Mucosa of descending colon (tissue), 3 donors: ENCODE results near the gene CLDN7. TPM values are rescaled to one million over a fixed set of nuclear protein-coding genes. Genes with fewer than 3 reads are reported as not detected.

Experiments
- ATAC-seq: fragments of 200-7000 bp; cut with Tn5 transposase; one replicate; pipeline ENCODE4 v1.9.1; 2020; ENCODE audit warnings: mild to moderate bottlenecking, moderate library complexity
- DNase-seq, 3 donors: peaks; one replicate each; pipeline ENCODE4 v3.0.0-alpha.2; 2020
- H3K36me3 ChIP-seq: fragments of 200-600 bp; one replicate; pipeline ENCODE4 v1.8.0; 2021; ENCODE audit warnings: low read depth, mild to moderate bottlenecking
- H3K4me1 ChIP-seq: fragments of 200-600 bp; one replicate; pipeline ENCODE4 v1.8.0; 2021; ENCODE audit warnings: low read depth, mild to moderate bottlenecking
- H3K4me3 ChIP-seq: fragments of 200-600 bp; one replicate; pipeline ENCODE4 v1.8.0; 2021; ENCODE audit warnings: mild to moderate bottlenecking
- H3K9me3 ChIP-seq: fragments of 200-600 bp; one replicate; pipeline ENCODE4 v1.8.0; 2021; ENCODE audit warnings: mild to moderate bottlenecking
- intact Hi-C, 2 donors: fragments of 100-400 bp; cut with DNase I in 1 of 2; cut with micrococcal nuclease in 1 of 2; formaldehyde crosslinking; loops; one replicate each; pipeline versions ENCODE4 v1.11.0 to v1.11.1; 2022; cut with DNase I, micrococcal nuclease
- total RNA-seq, 3 donors: library from RNA; stranded (reverse); fragmentation: NEBNext Ultra II Directional in 2 of 3; extraction: Animal tissue kit (Norgen Biotek cat#: 25700) in 2 of 3; gene quantifications; one replicate each; pipeline versions ENCODE4 v1.2.1 to v1.2.4, GENCODE V29; 2021 to 2023
- TF ChIP-seq, protein P1 (sequence below): fragments of 200-600 bp; IDR thresholded peaks from one replicate; pipeline ENCODE4 v1.8.0; 2022; ENCODE audit warnings: antibody characterized with exemption, mild to moderate bottlenecking
- donor health status: DM: no; HTN: no; CAD: no; lungs with moderate emphysema.
- donor health status: DM: no; HTN: no; CAD: no.
- donor health status: DM: no; HTN: yes; CAD: no.

CLDN7 gene
- total RNA-seq, 3 donors from 2014 or later, result 586 to 1,244 (median 934) TPM

DNA sequence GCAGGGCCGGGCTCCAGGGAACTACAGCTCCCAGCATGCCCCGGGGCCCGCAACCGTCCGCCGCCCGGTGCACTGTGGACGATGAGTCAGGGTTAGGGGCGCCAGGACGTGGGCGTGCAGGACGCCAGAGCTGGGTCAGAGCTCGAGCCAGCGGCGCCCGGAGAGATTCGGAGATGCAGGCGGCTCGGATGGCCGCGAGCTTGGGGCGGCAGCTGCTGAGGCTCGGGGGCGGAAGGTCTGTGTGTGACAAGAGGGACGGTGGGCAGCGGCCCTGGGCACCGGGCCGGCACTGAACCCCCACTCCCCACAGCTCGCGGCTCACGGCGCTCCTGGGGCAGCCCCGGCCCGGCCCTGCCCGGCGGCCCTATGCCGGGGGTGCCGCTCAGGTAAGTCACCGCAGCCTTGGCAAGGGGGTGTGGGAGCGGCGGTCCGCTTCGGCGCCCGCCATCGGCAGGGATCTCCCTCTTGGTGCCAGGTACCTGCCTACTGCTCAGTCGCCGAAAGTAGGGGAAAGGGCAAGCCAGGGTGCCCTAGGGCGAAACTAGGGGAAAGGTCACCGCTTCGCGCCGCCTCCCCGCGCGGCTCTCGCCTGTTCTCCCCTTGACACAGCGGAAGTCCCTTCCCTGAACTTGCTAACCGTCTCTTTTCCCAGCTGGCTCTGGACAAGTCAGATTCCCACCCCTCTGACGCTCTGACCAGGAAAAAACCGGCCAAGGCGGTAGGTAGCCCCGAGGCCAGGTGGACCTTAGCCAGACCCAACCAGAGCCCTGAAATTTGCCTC lies 42.3 kb downstream of the CLDN7 start, which contains the start of the genes ACADVL and DLG4:
ACADVL (plus strand) TSS at position 127 of the 781 bp plus-strand sequence; CDS start at position 174, 47 bp downstream.
DLG4 (minus strand) TSS at position 25 of the 781 bp plus-strand sequence.
- Histone ChIP-seq H3K36me3 (peaks cover 8% of the 10 kb centered on the region), H3K4me3 (peak within 1 kb of the TSS; percentile 94), H3K9me3 (no peaks in the 10 kb centered on the region), H3K4me1 (peaks cover 39% of the 10 kb centered on the region)
- peak; percentile 89 to 93 (median 90) for DNase-seq
- peak; percentile 82 for ATAC-seq
- intact Hi-C loops, result no loop called here
- TF ChIP-seq, protein P1, sequence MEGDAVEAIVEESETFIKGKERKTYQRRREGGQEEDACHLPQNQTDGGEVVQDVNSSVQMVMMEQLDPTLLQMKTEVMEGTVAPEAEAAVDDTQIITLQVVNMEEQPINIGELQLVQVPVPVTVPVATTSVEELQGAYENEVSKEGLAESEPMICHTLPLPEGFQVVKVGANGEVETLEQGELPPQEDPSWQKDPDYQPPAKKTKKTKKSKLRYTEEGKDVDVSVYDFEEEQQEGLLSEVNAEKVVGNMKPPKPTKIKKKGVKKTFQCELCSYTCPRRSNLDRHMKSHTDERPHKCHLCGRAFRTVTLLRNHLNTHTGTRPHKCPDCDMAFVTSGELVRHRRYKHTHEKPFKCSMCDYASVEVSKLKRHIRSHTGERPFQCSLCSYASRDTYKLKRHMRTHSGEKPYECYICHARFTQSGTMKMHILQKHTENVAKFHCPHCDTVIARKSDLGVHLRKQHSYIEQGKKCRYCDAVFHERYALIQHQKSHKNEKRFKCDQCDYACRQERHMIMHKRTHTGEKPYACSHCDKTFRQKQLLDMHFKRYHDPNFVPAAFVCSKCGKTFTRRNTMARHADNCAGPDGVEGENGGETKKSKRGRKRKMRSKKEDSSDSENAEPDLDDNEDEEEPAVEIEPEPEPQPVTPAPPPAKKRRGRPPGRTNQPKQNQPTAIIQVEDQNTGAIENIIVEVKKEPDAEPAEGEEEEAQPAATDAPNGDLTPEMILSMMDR, result no peak

DNA sequence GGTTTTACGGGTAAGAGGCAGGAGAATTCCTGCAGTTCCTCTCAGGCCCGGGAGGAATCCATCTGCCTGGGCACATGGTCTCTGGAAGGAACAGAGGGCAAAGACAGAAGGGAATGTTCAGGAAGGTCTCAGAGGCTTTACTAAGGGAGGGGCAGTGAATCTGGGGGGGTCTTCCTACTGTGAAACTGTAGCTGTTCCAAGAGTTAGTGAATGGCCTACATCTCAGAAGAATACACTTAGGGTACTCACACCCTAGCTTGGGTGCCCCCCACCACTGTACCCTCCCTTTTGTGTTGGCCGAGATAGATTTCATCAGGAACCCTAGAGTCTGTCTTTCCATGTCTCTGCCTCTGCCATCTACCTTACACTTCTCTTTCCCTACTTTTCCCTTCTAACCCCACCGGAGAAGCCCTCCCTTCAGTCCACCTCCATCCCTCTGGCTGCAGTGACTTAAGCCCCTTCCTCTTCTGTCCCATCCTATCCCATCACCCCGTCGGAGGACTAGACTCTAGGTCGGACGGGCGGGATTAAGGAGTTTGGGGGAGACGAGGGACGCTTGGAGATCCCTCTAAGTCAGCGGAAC lies 43.0 kb downstream of the CLDN7 start:
- TF ChIP-seq, protein P1, result no peak
- H3K36me3 ChIP-seq, result peaks cover 2% of the 10 kb centered on the region
- peaks cover 45% of the 10 kb centered on the region for H3K4me1 ChIP-seq
- intact Hi-C loops, result no loop called here
- H3K4me3 ChIP-seq, result peak overlapping the region; percentile 94
- DNase-seq, result no peak
- no peaks in the 10 kb centered on the region for H3K9me3 ChIP-seq
- ATAC-seq, result no peak

DNA sequence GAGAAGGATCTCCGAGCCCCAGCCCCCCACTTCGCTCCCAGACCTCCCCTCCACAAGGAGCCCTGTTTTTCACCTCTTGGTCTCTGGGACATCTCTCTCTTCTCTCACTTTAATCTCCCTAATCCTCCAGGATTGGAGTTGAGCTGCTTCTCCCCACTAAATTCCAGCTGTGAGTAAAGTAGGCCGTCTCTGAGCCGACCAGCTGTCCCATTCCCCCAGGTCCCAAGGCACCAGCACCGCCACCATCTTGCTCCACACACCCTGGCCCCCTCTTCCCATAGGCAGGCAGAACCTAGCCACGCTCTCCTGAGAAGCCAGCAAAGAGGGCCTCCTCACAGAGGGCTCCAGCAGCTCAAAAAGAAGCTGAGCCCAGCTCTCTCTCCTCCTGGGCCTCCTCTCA lies 43.5 kb downstream of the CLDN7 start:
- intact Hi-C loops, result no loop called here
- TF ChIP-seq, protein P1, result no peak
- Histone ChIP-seq H3K4me3 (no peak overlapping the region), H3K4me1 (peaks cover 51% of the 10 kb centered on the region), H3K36me3 (no peaks in the 10 kb centered on the region), H3K9me3 (no peaks in the 10 kb centered on the region)
- DNase-seq, result peak in 1 of 3 donors; percentile 42
- no peak for ATAC-seq

DNA sequence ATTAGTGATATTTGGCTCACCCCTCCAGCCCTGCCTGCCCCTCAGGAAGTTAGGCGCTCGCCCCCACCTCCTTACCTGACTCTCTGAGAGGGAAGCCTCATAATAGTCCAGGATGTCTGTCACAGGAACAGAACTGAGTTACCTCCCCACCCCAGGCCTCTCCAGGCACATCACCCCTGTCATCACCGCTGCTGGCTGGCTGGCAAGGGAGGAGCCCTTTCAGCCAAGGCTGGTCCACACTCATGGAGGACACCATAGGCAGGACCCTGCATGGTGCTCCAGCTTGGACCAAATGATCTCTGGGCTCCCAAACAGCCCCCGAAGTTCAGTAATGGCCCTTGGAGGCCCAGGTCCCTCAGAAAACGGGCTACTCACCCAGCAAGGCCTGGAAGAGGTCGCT lies 44.1 kb downstream of the CLDN7 start:
- Histone ChIP-seq H3K36me3 (no peaks in the 10 kb centered on the region), H3K4me1 (peaks cover 52% of the 10 kb centered on the region), H3K4me3 (no peak overlapping the region), H3K9me3 (no peaks in the 10 kb centered on the region)
- ATAC-seq (no peak), DNase-seq (no peak)
- TF ChIP-seq, protein P1, result no peak
- intact Hi-C loops, result no loop called here

DNA sequence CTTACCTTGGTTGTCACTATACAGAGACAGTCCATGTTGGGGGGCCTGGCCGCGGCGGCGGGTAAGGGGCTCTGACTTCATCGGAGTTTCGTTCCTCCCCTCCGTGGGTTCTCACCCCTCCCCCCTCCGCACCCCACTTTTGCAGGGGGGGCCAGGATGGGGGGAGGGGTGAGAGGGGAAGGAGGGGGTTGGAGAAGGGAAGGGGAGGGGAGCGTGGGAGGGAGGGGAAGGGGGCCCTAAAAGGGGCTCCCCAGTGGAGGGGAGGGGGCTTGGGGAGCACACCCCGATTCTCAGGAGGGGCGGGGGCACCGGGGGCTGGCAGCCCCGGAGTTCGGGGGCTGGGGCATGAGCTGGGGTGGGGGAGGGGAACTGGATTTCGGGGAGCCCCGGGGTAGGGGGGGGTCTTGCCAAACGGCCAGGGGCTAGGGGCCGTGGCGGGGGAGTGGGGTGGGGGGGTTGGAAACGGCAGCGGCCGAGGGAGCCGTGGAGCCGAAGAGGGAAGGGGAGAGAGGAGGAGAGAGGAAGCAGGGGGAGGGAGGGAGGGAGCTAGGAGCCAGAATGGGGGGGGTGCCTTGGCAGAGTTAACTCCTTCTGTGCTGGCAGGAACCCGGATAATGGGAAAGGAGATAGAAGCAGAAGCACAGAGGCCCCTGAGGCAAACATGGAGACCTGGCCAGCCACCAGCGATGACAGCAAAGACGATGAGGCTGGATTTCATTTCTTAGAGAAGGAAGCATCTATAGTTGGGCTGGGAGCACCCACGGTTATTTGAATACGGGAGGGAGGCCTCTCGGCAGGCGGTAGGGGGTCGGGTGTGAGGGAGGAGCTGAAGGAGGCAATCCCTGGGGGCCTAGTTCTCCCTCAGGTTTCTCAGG lies 44.9 kb downstream of the CLDN7 start:
- Histone ChIP-seq H3K4me1 (peaks cover 52% of the 10 kb centered on the region), H3K4me3 (no peak overlapping the region), H3K9me3 (no peaks in the 10 kb centered on the region), H3K36me3 (no peaks in the 10 kb centered on the region)
- no peak for ATAC-seq
- intact Hi-C loops, result no loop called here
- DNase-seq, result peak in 1 of 3 donors; percentile 51
- TF ChIP-seq, protein P1, result no peak
